ENCODE results near the gene IFITM2. TPM values are rescaled to one million over a fixed set of nuclear protein-coding genes. Genes with fewer than 3 reads are reported as not detected.
"Not testable (repeated sequence)": the region's sequence is repeated elsewhere in the genome, so short reads cannot be mapped to it uniquely, and the experiment has no call there.

The IFITM2 gene
- total RNA-seq, result 100 to 1,000 TPM; 420 to 494 TPM
- long read RNA-seq, transcript IFITM2-206 (2 exons, 892 nt), result major isoform, 15 of 19 reads
- long read RNA-seq, partial matches to known transcripts, result 0 of 19 reads
- long read RNA-seq, other reads (novel, unspliced or antisense), result 4 of 19 reads

- ATAC-seq, result peak; percentile 56 to 60
- intact Hi-C loops (cut with DNase I), result loop anchor here (5.0 to 10.0 kb wide), 3 partner anchors 49 to 147 kb away; partner anchors contain the start of genes BET1L (in 1 of the 2), PTDSS2 (in 1 of the 2) and RIC8A (in 1 of the 2)
- peak; percentile 83 for DNase-seq
Observed at GRCh38 chr11:307766-308708, at the start of gene IFITM2. TSS of gene IFITM2 (plus strand) at chr11:307816. CDS start at chr11:308193, 377 bp downstream.

GRCh38 chr11:259413-259812 lies 48.2 kb upstream of the IFITM2 start:
- intact Hi-C loops (cut with DNase I), result loop anchor here in 1 of 2 donors (10.0 kb wide), 1 partner anchor 135 kb away; the partner anchor contains the start of gene PKP3
- DNase-seq (no peak), ATAC-seq (no peak)

DNA sequence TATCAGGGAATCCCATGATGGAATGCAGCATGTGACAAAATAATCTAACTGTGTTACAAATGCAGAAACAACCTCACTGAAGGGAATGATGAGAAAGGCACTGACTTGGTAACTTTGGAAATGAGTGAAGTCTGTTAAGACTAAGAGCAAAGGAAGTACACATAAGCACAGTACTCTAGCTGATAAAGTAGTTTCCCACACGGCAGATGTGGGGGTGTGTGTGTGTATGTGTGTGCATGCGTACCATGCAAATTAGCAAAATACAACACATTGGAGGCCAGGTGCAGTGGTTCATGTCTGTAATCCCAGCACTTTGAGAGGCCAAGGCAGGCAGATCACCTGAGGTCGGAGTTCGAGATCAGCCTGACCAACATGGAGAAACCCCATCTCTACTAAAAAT lies 46.0 kb upstream of the IFITM2 start:
- ATAC-seq, result no peak
- intact Hi-C loops (cut with DNase I), result no loop called here
- DNase-seq, result no peak

DNA sequence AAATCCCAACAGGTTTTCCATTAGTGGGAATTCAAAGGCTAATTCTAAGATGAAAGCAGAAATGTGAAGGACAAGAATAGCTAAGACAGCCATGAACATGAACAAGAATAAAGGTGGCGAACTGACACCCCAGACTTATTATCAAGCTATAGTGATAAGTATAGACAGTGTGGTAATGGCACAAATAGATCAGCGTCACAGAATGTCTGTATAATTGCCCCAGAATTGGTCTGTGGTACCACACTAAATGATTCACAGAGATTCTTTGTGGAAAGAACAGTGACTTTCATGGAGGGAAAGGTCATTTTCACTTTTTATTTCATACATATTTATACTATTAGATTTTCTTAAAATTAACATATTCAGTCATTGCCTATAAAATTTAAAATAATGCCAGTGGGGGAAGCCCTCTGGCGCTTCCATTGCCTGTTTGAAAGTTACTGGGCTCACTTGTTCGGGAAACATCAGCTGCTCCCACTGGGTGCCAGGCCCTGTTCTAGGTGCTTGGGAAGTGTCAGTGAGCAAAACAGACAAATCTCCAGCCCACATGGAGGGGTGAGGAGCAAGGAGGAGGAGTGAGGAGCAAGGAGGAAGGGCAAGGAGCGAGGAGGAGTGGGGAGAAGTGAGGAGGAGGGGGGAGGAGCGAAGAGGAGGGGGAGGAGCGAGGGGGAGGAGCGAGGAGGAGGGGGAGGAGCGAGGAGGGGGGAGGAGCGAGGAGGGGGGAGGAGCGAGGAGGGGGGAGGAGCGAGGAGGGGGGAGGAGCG lies 40.8 kb upstream of the IFITM2 start:
- ATAC-seq (peak in 1 of 2 donors; percentile 8), DNase-seq (no peak)

DNA sequence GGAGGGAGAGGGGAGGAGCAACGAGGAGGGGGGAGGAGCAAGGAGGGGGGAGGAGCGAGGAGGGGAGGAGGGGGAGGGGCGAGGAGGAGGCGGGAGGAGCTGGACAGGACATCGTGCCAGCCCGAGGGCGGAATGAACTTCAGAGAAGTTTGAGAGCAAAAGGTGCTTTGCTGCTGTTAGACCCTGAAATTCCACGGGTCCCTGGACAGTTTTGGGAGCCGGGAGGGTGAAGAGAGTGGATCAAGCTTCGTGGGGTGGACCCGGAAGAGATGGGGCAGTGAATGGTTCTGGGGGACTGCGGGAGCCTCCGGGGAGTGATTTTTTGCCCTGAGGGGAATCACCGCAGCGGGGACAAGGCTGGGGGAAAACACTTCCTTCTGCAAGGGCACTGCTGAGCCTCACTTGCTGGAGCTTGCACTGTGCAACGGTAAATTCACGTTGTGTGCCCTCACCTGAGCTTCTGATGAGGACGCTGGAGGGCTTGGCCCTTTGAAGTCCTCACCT lies 40.1 kb upstream of the IFITM2 start:
- peak; percentile 47 for DNase-seq
- intact Hi-C loops (cut with DNase I), result no loop called here
- ATAC-seq, result peak; percentile 49 to 52

More for the DNA sequence above, 40.8 kb upstream of the IFITM2 start:
- intact Hi-C loops (cut with DNase I), result no loop called here

DNA sequence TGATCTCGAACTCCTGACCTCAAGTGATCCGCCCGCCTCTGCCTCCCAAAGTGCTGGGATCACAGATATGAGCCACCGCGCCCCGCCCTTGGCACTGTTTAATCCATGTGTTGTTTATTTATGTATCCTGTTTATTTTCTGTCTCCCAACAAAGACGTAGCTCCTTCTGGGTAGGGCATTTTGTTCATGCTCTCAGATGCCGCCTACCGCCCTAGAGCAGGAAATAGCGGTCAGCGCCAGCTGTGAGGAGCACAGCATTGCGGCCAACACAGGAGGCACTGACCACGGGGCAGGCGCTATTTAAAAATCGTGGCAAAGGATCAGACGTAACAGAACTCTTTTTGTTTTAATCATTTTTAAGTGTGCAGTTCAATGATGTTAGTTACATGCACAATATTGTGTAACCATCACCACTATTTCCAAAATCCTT lies 38.9 kb upstream of the IFITM2 start:
- intact Hi-C loops (cut with DNase I); DNase-seq: not testable (repeated sequence)
- ATAC-seq, result peak; percentile 77

GRCh38 chr11:269146-269890 lies 38.3 kb upstream of the IFITM2 start:
- DNase-seq (no peak), ATAC-seq (peak; percentile 46 to 50)
- intact Hi-C loops (cut with DNase I), result no loop called here

GRCh38 chr11:270451-271318 lies 36.9 kb upstream of the IFITM2 start:
- intact Hi-C loops (cut with DNase I), result no loop called here
- DNase-seq (no peak), ATAC-seq (no peak)

DNA sequence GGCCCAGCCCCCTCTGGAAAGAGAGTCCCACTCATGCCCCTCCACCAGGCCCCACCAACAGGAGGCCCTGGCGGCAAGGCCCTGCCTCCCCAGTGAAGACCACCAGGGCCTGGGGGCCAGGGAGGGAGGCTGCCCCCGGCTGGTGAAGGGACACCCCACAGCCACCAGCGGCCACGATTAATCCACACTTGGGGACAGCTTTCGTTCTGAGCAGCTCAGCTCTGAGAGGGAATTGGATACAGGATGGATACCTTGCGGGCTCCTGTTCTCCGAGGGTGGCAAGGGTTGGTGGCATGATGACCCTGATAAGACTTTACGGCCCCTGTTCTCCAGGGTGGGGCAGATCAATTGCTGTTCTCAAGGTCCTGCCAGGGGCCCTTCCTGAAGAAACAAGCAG lies 36.3 kb upstream of the IFITM2 start:
- intact Hi-C loops (cut with DNase I), result no loop called here
- no peak for DNase-seq
- no peak for ATAC-seq

GRCh38 chr11:272195-272930 lies 35.3 kb upstream of the IFITM2 start:
- no peak for DNase-seq
- ATAC-seq, result no peak
- intact Hi-C loops (cut with DNase I), result no loop called here

- intact Hi-C loops (cut with DNase I), result no loop called here
- ATAC-seq (no peak), DNase-seq (no peak)
Observed at GRCh38 chr11:272931-273198, 34.8 kb upstream of the IFITM2 start.

DNA sequence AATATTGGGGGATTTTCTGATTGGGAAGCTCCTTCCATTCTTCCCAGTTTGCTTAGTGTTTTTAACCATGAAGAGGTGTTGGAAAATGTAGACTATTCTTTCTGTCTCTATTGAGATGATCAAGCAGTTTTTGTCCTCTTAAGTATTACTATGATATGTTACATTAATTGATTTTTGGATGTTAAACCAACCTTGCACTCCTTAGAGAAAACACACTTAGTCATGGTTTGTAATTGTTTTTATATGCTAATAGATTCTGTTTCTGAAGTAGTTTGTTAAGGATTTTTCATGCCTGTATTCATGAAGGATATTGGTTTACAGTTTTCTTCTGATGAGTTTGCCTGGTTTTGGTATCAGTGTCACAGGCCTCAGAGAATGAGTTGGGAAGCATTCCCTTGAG lies 31.4 kb upstream of the IFITM2 start:
- no peak for DNase-seq
- intact Hi-C loops (cut with DNase I), result no loop called here
- ATAC-seq, result no peak

- no peak for DNase-seq
- ATAC-seq, result no peak
- intact Hi-C loops (cut with DNase I), result no loop called here
Observed at GRCh38 chr11:278001-278951, 29.3 kb upstream of the IFITM2 start, which contains the start of gene NLRP6. TSS of gene NLRP6 (plus strand) at chr11:278407. CDS start at chr11:278570, 163 bp downstream.

DNA sequence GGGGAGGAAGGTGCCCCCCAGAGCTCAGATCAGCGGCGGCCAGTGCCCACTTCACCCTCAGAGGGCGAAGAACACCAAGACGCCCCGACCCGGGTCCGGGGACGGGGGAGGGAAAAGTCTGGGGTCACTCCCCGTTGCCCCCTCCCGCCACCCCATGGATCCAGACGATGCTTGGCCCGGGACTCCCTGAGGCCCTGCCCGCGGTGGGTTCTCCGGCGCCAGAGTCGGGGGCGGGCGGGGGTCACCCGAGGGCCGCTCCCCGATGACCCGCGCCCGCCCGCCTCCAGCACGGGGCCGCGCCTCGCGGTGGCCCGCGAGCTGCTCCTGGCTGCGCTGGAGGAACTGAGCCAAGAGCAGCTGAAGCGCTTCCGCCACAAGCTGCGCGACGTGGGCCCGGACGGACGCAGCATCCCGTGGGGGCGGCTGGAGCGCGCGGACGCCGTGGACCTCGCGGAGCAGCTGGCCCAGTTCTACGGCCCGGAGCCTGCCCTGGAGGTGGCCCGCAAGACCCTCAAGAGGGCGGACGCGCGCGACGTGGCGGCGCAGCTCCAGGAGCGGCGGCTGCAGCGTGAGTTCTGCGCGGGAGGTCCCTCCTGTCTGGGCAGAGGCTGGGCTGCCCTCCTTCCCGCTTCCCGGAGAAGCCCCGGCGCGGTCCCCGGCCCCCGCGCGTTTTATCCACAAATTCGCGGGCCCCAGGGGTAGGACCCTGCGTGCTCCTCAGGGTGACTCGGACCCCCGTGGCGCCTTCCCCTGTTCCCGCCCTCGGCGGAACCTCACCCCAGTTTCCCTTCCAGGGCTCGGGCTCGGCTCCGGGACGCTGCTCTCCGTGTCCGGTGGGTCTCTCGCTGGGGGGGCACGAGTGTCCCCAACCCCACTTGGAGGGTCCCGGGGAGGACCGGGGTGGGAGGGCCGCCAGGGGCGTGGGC lies 28.3 kb upstream of the IFITM2 start:
- peak in 1 of 2 donors; percentile 31 for ATAC-seq
- no peak for DNase-seq
- intact Hi-C loops (cut with DNase I), result no loop called here

All from left cardiac atrium (tissue), 4 donors.